Loucy (cell line): ENCODE measurements around the gene UBE3D.

Experiments
- H2AFZ ChIP-seq: fragments of 200-600 bp; sonication (generic); 2 replicates; pipeline ENCODE4 v1.6.0; 2016; ENCODE audit warnings: antibody characterized with exemption, mild to moderate bottlenecking, low read length, moderate library complexity
- H3F3A ChIP-seq: fragments of 200-600 bp; 2 replicates; pipeline ENCODE4 v1.6.0; 2016; ENCODE audit warnings: antibody characterized with exemption, low read depth, mild to moderate bottlenecking
- H3K27me3 ChIP-seq: fragments of 200-600 bp; sonication (generic); 2 replicates; pipeline ENCODE4 v1.6.1; 2014; ENCODE audit warnings: low read length, mild to moderate bottlenecking; ENCODE audit not compliant: insufficient read depth, poor library complexity, severe bottlenecking
- H3K36me3 ChIP-seq: fragments of 200-600 bp; sonication (generic); 2 replicates; pipeline ENCODE4 v1.6.1; 2016; ENCODE audit warnings: low read length; ENCODE audit not compliant: insufficient read depth
- H3K4me1 ChIP-seq: fragments of 200-600 bp; sonication (generic); 2 replicates; pipeline ENCODE4 v1.5.1; 2014; ENCODE audit warnings: low read length, mild to moderate bottlenecking; ENCODE audit not compliant: insufficient read depth, poor library complexity, severe bottlenecking
- H3K4me2 ChIP-seq: fragments of 200-600 bp; sonication (generic); 2 replicates; pipeline ENCODE4 v1.6.0; 2014; ENCODE audit warnings: antibody characterized with exemption, low read length, low read depth, mild to moderate bottlenecking; ENCODE audit not compliant: poor library complexity, severe bottlenecking
- H3K4me3 ChIP-seq: fragments of 200-600 bp; sonication (generic); 2 replicates; pipeline ENCODE4 v1.5.1; 2014; ENCODE audit warnings: low read length, mild to moderate bottlenecking, mixed read lengths; ENCODE audit not compliant: poor library complexity, severe bottlenecking
- H3K79me2 ChIP-seq: fragments of 200-600 bp; sonication (generic); 2 replicates; pipeline ENCODE4 v1.6.1; 2014; ENCODE audit warnings: low read length; ENCODE audit not compliant: insufficient read depth
- H3K9ac ChIP-seq: fragments of 200-600 bp; sonication (generic); 2 replicates; pipeline ENCODE4 v1.6.0; 2014; ENCODE audit warnings: mild to moderate bottlenecking, low read depth, low read length, moderate library complexity; ENCODE audit not compliant: poor library complexity, severe bottlenecking
- H3K9me2 ChIP-seq: fragments of 200-600 bp; sonication (generic); replicated peaks from 2 replicates; pipeline ENCODE4 v1.6.1; 2016; ENCODE audit warnings: low read depth, low read length, mixed read lengths
- H3K9me3 ChIP-seq: fragments of 200-600 bp; sonication (generic); 2 replicates; pipeline ENCODE4 v1.6.1; 2014; ENCODE audit warnings: mild to moderate bottlenecking, antibody characterized with exemption, low read length, low read depth; ENCODE audit not compliant: insufficient read depth
- H4K20me1 ChIP-seq: fragments of 200-600 bp; sonication (generic); 2 replicates; pipeline ENCODE4 v1.6.0; 2014; ENCODE audit warnings: antibody characterized with exemption, low read length, mild to moderate bottlenecking; ENCODE audit not compliant: insufficient read depth, poor library complexity, severe bottlenecking
- EZH2phosphoT487 ChIP-seq: fragments of 200-600 bp; IDR thresholded peaks from 2 replicates; pipeline ENCODE4 v1.6.1; 2018; ENCODE audit warnings: antibody characterized with exemption, mild to moderate bottlenecking, moderate library complexity, borderline replicate concordance
- TF ChIP-seq, protein P1 (sequence below): fragments of 200-600 bp; sonication (generic); conservative IDR thresholded peaks from 2 replicates; pipeline ENCODE4 v1.5.1; 2014; ENCODE audit warnings: mild to moderate bottlenecking, antibody characterized with exemption, low read length

The UBE3D gene

DNA sequence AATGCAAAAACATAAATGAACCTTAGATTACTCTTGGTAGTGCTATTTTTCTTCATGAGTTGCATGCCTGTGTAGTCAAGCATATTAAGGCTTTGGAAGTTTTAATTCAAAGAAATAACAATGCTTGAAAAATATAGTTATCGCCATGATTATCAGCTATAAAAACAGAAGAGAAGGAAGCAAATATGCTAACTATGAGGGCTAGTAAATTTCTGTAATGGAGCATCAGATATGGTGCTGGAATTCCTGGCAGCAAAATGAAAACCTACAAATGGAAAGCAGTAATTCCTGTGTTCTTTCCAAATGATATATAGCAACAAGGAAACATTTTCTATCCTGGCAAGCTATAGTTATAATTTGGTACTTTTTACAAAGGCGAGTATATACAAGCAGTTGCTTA lies 31.6 kb upstream of the UBE3D start:
- Histone ChIP-seq H3K4me1 (no peaks in the 10 kb centered on the region), H3K9me2 (no peaks in the 10 kb centered on the region), H4K20me1 (no peaks in the 10 kb centered on the region), H3K36me3 (no peaks in the 10 kb centered on the region), H3F3A (no peaks in the 10 kb centered on the region), H3K4me2 (no peak overlapping the region), H3K9me3 (no peaks in the 10 kb centered on the region), H3K4me3 (no peak overlapping the region), H3K27me3 (no peaks in the 10 kb centered on the region), H3K9ac (no peak overlapping the region), H3K79me2 (no peaks in the 10 kb centered on the region), H2AFZ (no peak overlapping the region)
- TF ChIP-seq, protein P1, sequence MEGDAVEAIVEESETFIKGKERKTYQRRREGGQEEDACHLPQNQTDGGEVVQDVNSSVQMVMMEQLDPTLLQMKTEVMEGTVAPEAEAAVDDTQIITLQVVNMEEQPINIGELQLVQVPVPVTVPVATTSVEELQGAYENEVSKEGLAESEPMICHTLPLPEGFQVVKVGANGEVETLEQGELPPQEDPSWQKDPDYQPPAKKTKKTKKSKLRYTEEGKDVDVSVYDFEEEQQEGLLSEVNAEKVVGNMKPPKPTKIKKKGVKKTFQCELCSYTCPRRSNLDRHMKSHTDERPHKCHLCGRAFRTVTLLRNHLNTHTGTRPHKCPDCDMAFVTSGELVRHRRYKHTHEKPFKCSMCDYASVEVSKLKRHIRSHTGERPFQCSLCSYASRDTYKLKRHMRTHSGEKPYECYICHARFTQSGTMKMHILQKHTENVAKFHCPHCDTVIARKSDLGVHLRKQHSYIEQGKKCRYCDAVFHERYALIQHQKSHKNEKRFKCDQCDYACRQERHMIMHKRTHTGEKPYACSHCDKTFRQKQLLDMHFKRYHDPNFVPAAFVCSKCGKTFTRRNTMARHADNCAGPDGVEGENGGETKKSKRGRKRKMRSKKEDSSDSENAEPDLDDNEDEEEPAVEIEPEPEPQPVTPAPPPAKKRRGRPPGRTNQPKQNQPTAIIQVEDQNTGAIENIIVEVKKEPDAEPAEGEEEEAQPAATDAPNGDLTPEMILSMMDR: no peak
- no peak for TF ChIP-seq EZH2phosphoT487

DNA sequence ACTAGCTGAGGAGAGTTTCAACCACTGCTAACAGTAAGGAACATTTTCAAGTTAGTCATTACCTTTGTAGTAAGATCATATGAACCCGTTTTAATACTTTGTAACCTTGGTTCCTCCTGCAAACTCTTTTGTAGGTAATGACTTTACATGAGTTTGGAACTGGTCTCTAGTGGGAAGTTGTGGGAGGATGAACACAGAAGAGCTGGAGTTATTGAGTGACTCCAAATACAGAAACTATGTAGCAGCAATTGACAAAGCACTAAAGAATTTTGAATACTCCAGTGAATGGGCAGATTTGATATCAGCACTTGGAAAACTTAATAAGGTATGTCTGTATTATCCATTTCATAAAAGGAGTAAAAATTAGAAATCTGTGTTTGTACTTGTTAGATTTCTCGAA lies 31.1 kb upstream of the UBE3D start:
- H3K4me1 ChIP-seq: no peaks in the 10 kb centered on the region
- H3K9me2 ChIP-seq: no peaks in the 10 kb centered on the region
- H3K9ac ChIP-seq: no peak overlapping the region
- H2AFZ ChIP-seq: no peak overlapping the region
- H3K4me2 ChIP-seq: no peak overlapping the region
- TF ChIP-seq, protein P1: no peak
- no peak for TF ChIP-seq EZH2phosphoT487
- H3K4me3 ChIP-seq: no peak overlapping the region
- no peaks in the 10 kb centered on the region for H4K20me1 ChIP-seq
- H3K9me3 ChIP-seq: no peaks in the 10 kb centered on the region
- no peaks in the 10 kb centered on the region for H3K36me3 ChIP-seq
- no peaks in the 10 kb centered on the region for H3K27me3 ChIP-seq
- no peaks in the 10 kb centered on the region for H3F3A ChIP-seq
- H3K79me2 ChIP-seq: no peaks in the 10 kb centered on the region

DNA sequence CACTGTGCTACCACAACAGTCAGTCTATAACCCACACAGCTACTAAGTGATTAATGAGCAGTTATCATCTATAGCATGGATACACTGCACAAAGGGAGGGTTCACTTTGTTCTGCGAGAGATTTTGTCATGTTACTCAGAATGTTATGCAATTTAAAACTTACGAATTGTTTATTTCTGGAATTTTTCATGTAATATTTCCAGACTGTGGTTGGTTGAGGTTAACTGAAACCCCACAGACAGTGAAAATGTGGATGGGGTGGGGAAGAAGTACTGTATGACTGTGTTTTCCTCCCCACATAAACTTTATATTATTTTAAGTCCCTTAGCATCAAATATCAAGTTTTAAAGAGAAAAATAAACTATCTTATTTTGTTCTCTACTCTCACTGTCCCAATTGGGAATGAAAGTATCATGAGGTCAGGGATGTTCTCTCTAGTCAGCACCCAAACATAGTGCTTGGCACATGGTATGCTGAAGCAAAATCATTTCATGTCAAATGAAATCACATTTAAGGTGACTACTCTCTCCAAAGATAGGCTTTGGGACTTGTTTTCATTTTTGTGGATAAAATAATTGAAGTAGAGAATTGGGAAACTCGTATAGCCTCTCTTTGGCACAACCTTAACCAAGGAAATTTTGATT lies 27.2 kb upstream of the UBE3D start:
- H2AFZ ChIP-seq: no peak overlapping the region
- H3K36me3 ChIP-seq: no peaks in the 10 kb centered on the region
- H3K4me3 ChIP-seq: no peak overlapping the region
- H3K79me2 ChIP-seq: no peaks in the 10 kb centered on the region
- no peaks in the 10 kb centered on the region for H3K4me1 ChIP-seq
- no peaks in the 10 kb centered on the region for H3K9me2 ChIP-seq
- no peaks in the 10 kb centered on the region for H3F3A ChIP-seq
- no peak overlapping the region for H3K4me2 ChIP-seq
- no peaks in the 10 kb centered on the region for H3K9me3 ChIP-seq
- H3K27me3 ChIP-seq: no peaks in the 10 kb centered on the region
- TF ChIP-seq EZH2phosphoT487: no peak
- TF ChIP-seq, protein P1: no peak
- no peak overlapping the region for H3K9ac ChIP-seq
- no peaks in the 10 kb centered on the region for H4K20me1 ChIP-seq
